ENCODE data around the gene EIF1AY. TPM values are rescaled to one million over a fixed set of nuclear protein-coding genes. Genes with fewer than 3 reads are reported as not detected.
"Not testable (repeated sequence)": the region's sequence is repeated elsewhere in the genome, so short reads cannot be mapped to it uniquely, and the experiment has no call there.

The EIF1AY gene
- total RNA-seq, 2 experiments from 2014 or later: 42.6 to 89.3 TPM

- Histone ChIP-seq H3K9me2 (ENCODE audit: insufficient read depth, low read length) (no peaks in the 10 kb centered on the region), H3K9me3 (ENCODE audit: low read length) (no peaks in the 10 kb centered on the region), H3K4me1 (ENCODE audit: insufficient read depth, low read length, poor library complexity, severe bottlenecking) (no peaks in the 10 kb centered on the region), H2AFZ (ENCODE audit: low read length) (no peak overlapping the region), H3K4me2 (ENCODE audit: low read length) (no peak overlapping the region), H3K4me3 (ENCODE audit: low read depth, low read length, poor library complexity, severe bottlenecking) (no peak overlapping the region), H3K79me2 (ENCODE audit: insufficient read depth, low read depth, low read length) (no peaks in the 10 kb centered on the region), H3K27ac (ENCODE audit: low read depth, low read length, poor library complexity, severe bottlenecking) (no peak overlapping the region), H3K36me3 (ENCODE audit: insufficient read depth, low read length) (no peaks in the 10 kb centered on the region), H4K20me1 (ENCODE audit: insufficient read depth, low read length) (no peaks in the 10 kb centered on the region)
- TF ChIP-seq CTCF (conservative IDR thresholded peaks at IDR 0.05; ENCODE audit: low read length): no peak
- no peak for TF ChIP-seq EZH2phosphoT487 (IDR thresholded peaks at IDR 0.05; ENCODE audit: borderline replicate concordance, low read depth, low read length)
- DNase-seq (ENCODE audit: low spot score): no peak
- intact Hi-C loops (cut with micrococcal nuclease; ENCODE audit: unreplicated experiment): no loop called here
- ChIA-PET POLR2A (no interaction called here), CTCF (ENCODE audit: unreplicated experiment) (no interaction called here)
- BruUV-seq (replicated peaks): no TSS peak
Observed at GRCh38 chrY:20549289-20549688, 26.3 kb upstream of the EIF1AY start.

GRCh38 chrY:20551840-20552239 lies 23.7 kb upstream of the EIF1AY start:
- Histone ChIP-seq H3K4me3 (ENCODE audit: low read depth, low read length, poor library complexity, severe bottlenecking) (no peak overlapping the region), H4K20me1 (ENCODE audit: insufficient read depth, low read length) (no peaks in the 10 kb centered on the region), H3K79me2 (ENCODE audit: insufficient read depth, low read depth, low read length) (no peaks in the 10 kb centered on the region), H3K9me3 (ENCODE audit: low read length) (no peaks in the 10 kb centered on the region), H2AFZ (ENCODE audit: low read length) (no peak overlapping the region), H3K27ac (ENCODE audit: low read depth, low read length, poor library complexity, severe bottlenecking) (no peak overlapping the region), H3K9me2 (ENCODE audit: insufficient read depth, low read length) (no peaks in the 10 kb centered on the region), H3K4me2 (ENCODE audit: low read length) (no peak overlapping the region), H3K36me3 (ENCODE audit: insufficient read depth, low read length) (no peaks in the 10 kb centered on the region), H3K4me1 (ENCODE audit: insufficient read depth, low read length, poor library complexity, severe bottlenecking) (no peaks in the 10 kb centered on the region)
- TF ChIP-seq CTCF (conservative IDR thresholded peaks at IDR 0.05; ENCODE audit: low read length) (no peak), EZH2phosphoT487 (IDR thresholded peaks at IDR 0.05; ENCODE audit: borderline replicate concordance, low read depth, low read length) (no peak)
- CTCF ChIA-PET (ENCODE audit: unreplicated experiment): no interaction called here
- POLR2A ChIA-PET: no interaction called here
- intact Hi-C loops (cut with micrococcal nuclease; ENCODE audit: unreplicated experiment): no loop called here
- no TSS peak for BruUV-seq (replicated peaks)
- DNase-seq (ENCODE audit: low spot score): no peak

GRCh38 chrY:20552764-20553323 lies 22.7 kb upstream of the EIF1AY start:
- H3K9me3 ChIP-seq (ENCODE audit: low read length); H2AFZ ChIP-seq (ENCODE audit: low read length); H3K36me3 ChIP-seq (ENCODE audit: insufficient read depth, low read length); H3K9me2 ChIP-seq (ENCODE audit: insufficient read depth, low read length); H4K20me1 ChIP-seq (ENCODE audit: insufficient read depth, low read length); CTCF ChIA-PET (ENCODE audit: unreplicated experiment); DNase-seq (ENCODE audit: low spot score); intact Hi-C loops (cut with micrococcal nuclease; ENCODE audit: unreplicated experiment); H3K4me3 ChIP-seq (ENCODE audit: low read depth, low read length, poor library complexity, severe bottlenecking); H3K4me2 ChIP-seq (ENCODE audit: low read length); H3K4me1 ChIP-seq (ENCODE audit: insufficient read depth, low read length, poor library complexity, severe bottlenecking); H3K27ac ChIP-seq (ENCODE audit: low read depth, low read length, poor library complexity, severe bottlenecking); BruUV-seq (replicated peaks); POLR2A ChIA-PET; H3K79me2 ChIP-seq (ENCODE audit: insufficient read depth, low read depth, low read length): not testable (repeated sequence)
